ENCODE results near the gene ZNF883. TPM values are rescaled to one million over a fixed set of nuclear protein-coding genes. Genes with fewer than 3 reads are reported as not detected.

The ZNF883 gene
- total RNA-seq, 4 donors from 2014 or later: 1.4 to 2.1 (median 2.0) TPM; not detected in 1

DNA sequence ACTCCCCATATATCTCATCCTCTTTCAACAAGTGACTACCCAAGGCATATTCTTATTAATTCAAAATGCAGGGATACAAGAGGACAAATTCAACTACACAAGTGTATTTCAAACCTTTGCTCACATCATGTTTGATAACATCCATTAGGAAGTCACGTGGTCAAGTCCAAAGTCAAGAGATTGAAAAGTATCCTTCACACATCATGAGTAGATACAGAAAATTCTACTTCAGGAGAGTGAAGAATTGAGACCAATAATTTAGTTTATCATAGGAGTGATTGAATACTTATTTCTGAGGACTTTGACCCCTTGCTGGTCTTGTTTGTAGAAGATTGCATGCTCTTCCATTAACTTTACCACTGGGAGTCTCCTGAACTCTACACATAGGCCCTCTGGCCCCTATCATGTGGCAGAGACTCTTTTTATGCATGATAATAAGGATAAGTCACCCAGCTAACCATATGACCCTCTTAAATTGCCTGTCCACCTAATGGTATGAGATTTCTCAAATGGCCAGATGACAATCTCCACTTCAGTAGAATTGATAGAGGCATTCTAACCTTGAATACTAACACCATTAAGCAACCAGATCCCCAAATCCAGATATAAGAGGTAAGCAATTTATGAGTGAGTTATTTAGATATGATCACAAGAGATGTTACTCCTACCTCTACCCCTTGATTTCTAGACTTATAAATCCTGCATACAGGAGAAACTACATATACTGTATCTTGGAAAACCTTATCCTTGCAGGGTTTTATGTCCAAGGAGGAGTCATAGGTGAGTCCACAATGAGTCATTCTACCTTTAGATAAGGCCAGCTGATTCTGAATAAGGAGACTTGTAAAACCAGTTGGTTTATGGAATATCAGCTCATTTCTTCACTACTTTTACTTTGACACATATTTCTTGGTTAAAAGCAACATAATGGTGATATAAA is 94.7 kb downstream of the ZNF883 start:
- no peak for DNase-seq (ENCODE audit: low spot score)
- no peak for ATAC-seq (ENCODE audit: low FRiP score)
- TF ChIP-seq, protein P1, sequence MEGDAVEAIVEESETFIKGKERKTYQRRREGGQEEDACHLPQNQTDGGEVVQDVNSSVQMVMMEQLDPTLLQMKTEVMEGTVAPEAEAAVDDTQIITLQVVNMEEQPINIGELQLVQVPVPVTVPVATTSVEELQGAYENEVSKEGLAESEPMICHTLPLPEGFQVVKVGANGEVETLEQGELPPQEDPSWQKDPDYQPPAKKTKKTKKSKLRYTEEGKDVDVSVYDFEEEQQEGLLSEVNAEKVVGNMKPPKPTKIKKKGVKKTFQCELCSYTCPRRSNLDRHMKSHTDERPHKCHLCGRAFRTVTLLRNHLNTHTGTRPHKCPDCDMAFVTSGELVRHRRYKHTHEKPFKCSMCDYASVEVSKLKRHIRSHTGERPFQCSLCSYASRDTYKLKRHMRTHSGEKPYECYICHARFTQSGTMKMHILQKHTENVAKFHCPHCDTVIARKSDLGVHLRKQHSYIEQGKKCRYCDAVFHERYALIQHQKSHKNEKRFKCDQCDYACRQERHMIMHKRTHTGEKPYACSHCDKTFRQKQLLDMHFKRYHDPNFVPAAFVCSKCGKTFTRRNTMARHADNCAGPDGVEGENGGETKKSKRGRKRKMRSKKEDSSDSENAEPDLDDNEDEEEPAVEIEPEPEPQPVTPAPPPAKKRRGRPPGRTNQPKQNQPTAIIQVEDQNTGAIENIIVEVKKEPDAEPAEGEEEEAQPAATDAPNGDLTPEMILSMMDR (IDR thresholded peaks at IDR 0.05): no peak

DNA sequence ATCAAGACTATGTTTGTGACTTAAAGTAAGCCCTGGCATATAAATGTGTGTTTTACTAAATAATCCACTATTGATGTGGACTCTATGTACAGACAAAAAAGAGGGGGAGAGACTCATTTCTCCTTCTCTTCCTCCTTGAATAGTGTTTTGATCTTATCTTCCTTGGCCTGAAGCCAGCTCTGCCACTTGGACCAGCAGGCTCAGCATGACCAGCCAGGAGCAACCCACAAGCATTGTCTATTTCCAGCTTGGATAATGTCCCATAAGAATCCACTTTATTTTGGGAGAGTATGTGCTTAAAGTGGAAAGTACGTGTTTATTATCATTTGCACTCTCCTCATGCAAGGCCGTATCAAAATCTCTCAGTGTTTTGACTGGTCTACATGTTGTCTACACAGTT is 97.5 kb downstream of the ZNF883 start:
- TF ChIP-seq, protein P1 (IDR thresholded peaks at IDR 0.05): no peak
- ATAC-seq (ENCODE audit: low FRiP score) (no peak), DNase-seq (ENCODE audit: low spot score) (no peak)

DNA sequence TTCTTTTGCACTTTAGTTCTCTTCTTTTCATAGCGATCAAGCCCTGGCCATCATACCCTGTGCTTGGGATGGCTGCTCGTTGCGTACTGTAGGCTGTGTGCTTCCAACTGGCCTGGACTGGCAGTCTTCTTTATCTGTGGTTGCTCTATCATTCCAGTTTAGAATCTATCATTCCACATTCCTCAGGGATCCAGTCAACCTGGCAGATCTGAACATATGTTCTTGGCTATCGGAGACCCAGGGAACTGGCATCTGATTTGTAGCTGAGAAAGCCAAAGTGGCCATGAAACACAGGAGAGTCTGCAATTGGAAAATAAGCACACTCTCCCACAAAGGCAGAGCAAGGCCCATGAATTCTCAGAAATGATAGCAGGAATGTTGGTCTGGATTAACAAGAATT is 98.7 kb downstream of the ZNF883 start:
- ATAC-seq (ENCODE audit: low FRiP score): no peak
- no peak for DNase-seq (ENCODE audit: low spot score)
- TF ChIP-seq, protein P1 (IDR thresholded peaks at IDR 0.05): no peak

DNA sequence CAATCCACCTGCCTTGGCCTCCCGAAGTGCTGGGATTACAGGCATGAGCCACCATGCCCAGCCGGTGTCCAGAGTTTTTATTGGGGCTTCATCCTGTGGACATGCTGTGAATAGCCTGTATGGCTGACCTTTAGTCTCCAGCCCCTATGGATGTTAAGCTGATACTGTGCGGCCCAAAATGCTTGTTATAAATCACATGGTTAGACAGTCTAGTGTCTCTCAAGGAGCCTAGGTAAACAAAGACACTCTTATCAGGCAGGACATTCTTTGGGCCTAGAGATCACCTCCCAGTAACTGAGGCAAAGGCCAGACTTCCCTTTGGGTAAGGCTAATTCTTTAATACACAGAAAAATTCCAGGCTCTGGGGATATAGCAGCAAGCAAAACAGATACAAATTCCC is 99.4 kb downstream of the ZNF883 start:
- ATAC-seq (ENCODE audit: low FRiP score): no peak
- TF ChIP-seq, protein P1 (IDR thresholded peaks at IDR 0.05): no peak
- DNase-seq (ENCODE audit: low spot score): no peak

DNA sequence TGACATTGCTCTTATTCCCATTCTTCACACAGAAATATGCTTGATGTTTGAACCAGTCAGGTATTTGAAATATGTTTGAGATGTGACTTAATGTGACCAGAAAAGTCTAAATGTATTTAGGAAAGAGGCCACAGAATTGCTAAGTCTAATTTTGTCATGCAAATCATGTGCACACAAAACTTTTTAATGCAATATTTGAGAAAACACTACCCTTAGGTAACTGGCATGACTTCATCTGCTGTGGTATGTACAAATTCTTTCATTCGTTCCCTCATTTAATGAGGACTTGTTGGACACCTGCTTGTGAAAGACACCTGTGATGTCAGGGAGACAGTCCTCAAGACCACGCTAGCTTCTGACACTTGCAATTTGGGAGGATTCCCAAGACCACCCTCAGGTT is 100.3 kb downstream of the ZNF883 start:
- ATAC-seq (ENCODE audit: low FRiP score) (no peak), DNase-seq (ENCODE audit: low spot score) (no peak)
- TF ChIP-seq, protein P1 (IDR thresholded peaks at IDR 0.05): no peak

Other genes with a start within 250 kb of the ZNF883 start
- 1 to 10 TPM in 1 of 4 donors, under 1 TPM in 1, not detected in 2; 0.36 to 1.3 TPM for gene SLC46A2, start 121.3 kb downstream of the ZNF883 start, total RNA-seq
- 1 to 10 TPM; 1.3 to 2.5 (median 1.9) TPM for gene ZFP37, start 44.5 kb upstream of the ZNF883 start, total RNA-seq
- gene SLC31A2, start 138.8 kb upstream of the ZNF883 start, total RNA-seq: 100 to 1,000 TPM in 1 of 4 donors, 10 to 100 TPM in 3; 50.3 to 141 (median 96.1) TPM
- 10 to 100 TPM; 20.5 to 42.3 (median 32.0) TPM for gene FKBP15, start 209.1 kb upstream of the ZNF883 start, total RNA-seq
- 10 to 100 TPM; 11.2 to 26.7 (median 18.6) TPM for gene SLC31A1, start 209.4 kb upstream of the ZNF883 start, total RNA-seq

All from omental fat pad (tissue), 4 donors.